Measurements from ENCODE around the gene PRKAA1. TPM values are rescaled to one million over a fixed set of nuclear protein-coding genes. Genes with fewer than 3 reads are reported as not detected.

Gene PRKAA1
- polyA plus RNA-seq, 1 of the 3 experiments (the other 2 are of a cell fraction), result 23.2 TPM

DNA sequence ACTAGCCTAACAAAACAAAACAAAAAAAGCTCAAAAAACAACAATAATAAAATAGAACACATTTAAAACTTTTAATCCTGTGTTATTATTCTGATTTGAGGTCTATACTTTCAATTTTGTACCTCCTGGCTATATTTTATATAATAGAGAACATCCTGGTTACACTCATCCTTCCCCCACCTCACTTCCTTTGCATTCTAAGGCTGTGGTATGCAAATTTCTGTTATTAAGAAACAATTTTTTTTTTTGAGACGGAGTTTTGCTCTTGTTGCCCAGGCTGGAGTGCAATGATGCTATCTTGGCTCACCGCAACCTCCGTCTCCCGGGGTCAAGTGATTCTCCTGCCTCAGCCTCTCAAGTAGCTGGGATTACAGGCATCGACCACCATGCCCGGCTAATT lies 39.9 kb upstream of the PRKAA1 start:
- WGBS (ENCODE audit: low lambda C conversion rate), result 98% methylated on average over 6 of the region's 6 CpGs
- no peak overlapping the region for H3K9ac ChIP-seq
- CTCF ChIA-PET, result no interaction called here

More for the DNA sequence above, 39.9 kb upstream of the PRKAA1 start:
- Histone ChIP-seq H3K9me2 (no peaks in the 10 kb centered on the region), H3K27me3 (ENCODE audit: insufficient read depth) (no peaks in the 10 kb centered on the region), H3K4me3 (ENCODE audit: low read depth in 2 of 2, low read length in 1 of 2) (no peak overlapping the region), H3K4me1 (ENCODE audit: control insufficient read depth in 1 of 2, insufficient read depth in 2 of 2, low read depth in 1 of 2, low read length in 1 of 2) (peaks cover 3 to 7% of the 10 kb centered on the region in 2 experiments; a peak in 3 of 4 replicates), H3K4me2 (no peak overlapping the region), H3K79me2 (ENCODE audit: insufficient read depth) (peaks cover 20% of the 10 kb centered on the region), H3K27ac (ENCODE audit: low read depth in 2 of 2, low read length in 1 of 2) (no peak overlapping the region), H3K9me3 (no peaks in the 10 kb centered on the region), H2AFZ (ENCODE audit: low read depth) (no peak overlapping the region), H4K20me1 (ENCODE audit: insufficient read depth) (peaks cover 10% of the 10 kb centered on the region), H3F3A (replicated peaks; ENCODE audit: insufficient read depth) (peaks cover 6% of the 10 kb centered on the region), H3K36me3 (replicated peaks in 1 of 2; ENCODE audit: control insufficient read depth in 1 of 2, insufficient read depth in 2 of 2, low read length in 1 of 2) (peaks cover 13% of the 10 kb centered on the region in 2 experiments)
- POLR2A ChIA-PET, result no interaction called here
- TF ChIP-seq POLR2AphosphoS5 (IDR thresholded peaks at IDR 0.05; ENCODE audit: low read depth, low read length), result no peak
- no peak for TF ChIP-seq RFX5 (IDR thresholded peaks at IDR 0.05; ENCODE audit: low read length)
- no peak for TF ChIP-seq RXRA (IDR thresholded peaks at IDR 0.05; ENCODE audit: borderline replicate concordance, low read depth)
- no peak for TF ChIP-seq SIN3A (IDR thresholded peaks at IDR 0.05; ENCODE audit: borderline replicate concordance, low read depth, low read length)
- no peak for TF ChIP-seq RCOR1 (IDR thresholded peaks at IDR 0.05; ENCODE audit: low read length)
- no peak for TF ChIP-seq CTCF (IDR thresholded peaks at IDR 0.05)
- no peak for TF ChIP-seq FOSL2 (IDR thresholded peaks at IDR 0.05; ENCODE audit: borderline replicate concordance, low read depth)
- TF ChIP-seq ELF1 (IDR thresholded peaks at IDR 0.05), result no peak
- TF ChIP-seq EP300 (IDR thresholded peaks at IDR 0.05; ENCODE audit: borderline replicate concordance in 1 of 2, low read depth in 1 of 2, low read length in 1 of 2), result no peak
- no peak for TF ChIP-seq EZH2phosphoT487 (IDR thresholded peaks at IDR 0.05; ENCODE audit: borderline replicate concordance, low read depth)
- no peak for TF ChIP-seq GABPA (IDR thresholded peaks at IDR 0.05; ENCODE audit: low read depth)
- TF ChIP-seq RAD21 (IDR thresholded peaks at IDR 0.05; ENCODE audit: low read length), result no peak
- TF ChIP-seq, protein P1, sequence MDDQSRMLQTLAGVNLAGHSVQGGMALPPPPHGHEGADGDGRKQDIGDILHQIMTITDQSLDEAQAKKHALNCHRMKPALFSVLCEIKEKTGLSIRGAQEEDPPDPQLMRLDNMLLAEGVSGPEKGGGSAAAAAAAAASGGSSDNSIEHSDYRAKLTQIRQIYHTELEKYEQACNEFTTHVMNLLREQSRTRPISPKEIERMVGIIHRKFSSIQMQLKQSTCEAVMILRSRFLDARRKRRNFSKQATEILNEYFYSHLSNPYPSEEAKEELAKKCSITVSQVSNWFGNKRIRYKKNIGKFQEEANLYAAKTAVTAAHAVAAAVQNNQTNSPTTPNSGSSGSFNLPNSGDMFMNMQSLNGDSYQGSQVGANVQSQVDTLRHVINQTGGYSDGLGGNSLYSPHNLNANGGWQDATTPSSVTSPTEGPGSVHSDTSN (IDR thresholded peaks at IDR 0.05), result no peak
- no peak for TF ChIP-seq YY1 (IDR thresholded peaks at IDR 0.05; ENCODE audit: low read depth)
- TF ChIP-seq, protein P2, sequence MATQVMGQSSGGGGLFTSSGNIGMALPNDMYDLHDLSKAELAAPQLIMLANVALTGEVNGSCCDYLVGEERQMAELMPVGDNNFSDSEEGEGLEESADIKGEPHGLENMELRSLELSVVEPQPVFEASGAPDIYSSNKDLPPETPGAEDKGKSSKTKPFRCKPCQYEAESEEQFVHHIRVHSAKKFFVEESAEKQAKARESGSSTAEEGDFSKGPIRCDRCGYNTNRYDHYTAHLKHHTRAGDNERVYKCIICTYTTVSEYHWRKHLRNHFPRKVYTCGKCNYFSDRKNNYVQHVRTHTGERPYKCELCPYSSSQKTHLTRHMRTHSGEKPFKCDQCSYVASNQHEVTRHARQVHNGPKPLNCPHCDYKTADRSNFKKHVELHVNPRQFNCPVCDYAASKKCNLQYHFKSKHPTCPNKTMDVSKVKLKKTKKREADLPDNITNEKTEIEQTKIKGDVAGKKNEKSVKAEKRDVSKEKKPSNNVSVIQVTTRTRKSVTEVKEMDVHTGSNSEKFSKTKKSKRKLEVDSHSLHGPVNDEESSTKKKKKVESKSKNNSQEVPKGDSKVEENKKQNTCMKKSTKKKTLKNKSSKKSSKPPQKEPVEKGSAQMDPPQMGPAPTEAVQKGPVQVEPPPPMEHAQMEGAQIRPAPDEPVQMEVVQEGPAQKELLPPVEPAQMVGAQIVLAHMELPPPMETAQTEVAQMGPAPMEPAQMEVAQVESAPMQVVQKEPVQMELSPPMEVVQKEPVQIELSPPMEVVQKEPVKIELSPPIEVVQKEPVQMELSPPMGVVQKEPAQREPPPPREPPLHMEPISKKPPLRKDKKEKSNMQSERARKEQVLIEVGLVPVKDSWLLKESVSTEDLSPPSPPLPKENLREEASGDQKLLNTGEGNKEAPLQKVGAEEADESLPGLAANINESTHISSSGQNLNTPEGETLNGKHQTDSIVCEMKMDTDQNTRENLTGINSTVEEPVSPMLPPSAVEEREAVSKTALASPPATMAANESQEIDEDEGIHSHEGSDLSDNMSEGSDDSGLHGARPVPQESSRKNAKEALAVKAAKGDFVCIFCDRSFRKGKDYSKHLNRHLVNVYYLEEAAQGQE (IDR thresholded peaks at IDR 0.05; ENCODE audit: low read depth, low read length), result no peak
- TF ChIP-seq NFIC (IDR thresholded peaks at IDR 0.05; ENCODE audit: borderline replicate concordance), result no peak
- TF ChIP-seq TCF12 (IDR thresholded peaks at IDR 0.05), result no peak
- no peak for DNase-seq
